Measurements from ENCODE around the gene FOXP1.

FOXP1 gene

DNA sequence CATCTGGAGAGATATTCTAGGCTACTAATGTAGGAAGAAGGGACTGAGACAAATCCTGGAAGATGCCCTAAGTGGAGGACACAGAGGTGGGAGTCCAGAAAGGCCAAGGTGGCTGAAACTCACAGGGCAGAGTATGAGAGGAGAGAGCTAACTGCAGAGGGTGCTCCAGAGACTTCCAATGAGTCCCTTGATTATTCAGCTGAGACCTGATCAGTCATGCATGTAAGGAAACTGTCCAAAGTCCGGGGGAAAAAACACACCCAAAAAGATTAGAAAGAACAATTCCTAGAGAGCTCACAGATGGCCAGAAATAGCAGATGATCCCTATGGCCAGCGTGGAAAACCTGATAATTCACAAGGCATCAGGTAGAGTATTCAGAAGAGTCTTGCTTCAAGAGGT lies 18.7 kb upstream of the FOXP1 start:
- H3K4me3 ChIP-seq (ENCODE audit: control insufficient read depth, low read depth, low read length): no peak overlapping the region
- no peak for DNase-seq (ENCODE audit: low read depth)
- no peak for TF ChIP-seq CTCF (conservative IDR thresholded peaks at IDR 0.05; ENCODE audit: control insufficient read depth, insufficient read depth, low read depth, low read length)

DNA sequence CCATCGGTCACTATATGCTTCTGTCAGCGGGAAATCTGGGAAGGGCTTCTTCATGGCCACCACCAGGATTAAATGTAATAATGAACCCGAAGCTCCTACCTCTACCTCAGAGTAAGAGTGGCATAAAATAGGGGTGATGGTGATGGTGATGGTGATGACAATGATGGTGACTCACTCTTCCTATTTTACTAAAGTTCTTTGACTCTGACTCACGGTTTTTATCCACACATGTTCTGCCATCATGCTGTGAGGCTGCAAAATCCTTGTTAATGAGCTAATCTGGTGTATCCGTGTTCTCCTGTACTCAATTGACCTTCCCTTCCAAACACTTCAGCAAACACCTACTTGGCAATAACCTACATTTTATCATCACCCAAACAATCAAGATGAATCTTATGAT lies 18.3 kb upstream of the FOXP1 start:
- TF ChIP-seq CTCF (conservative IDR thresholded peaks at IDR 0.05; ENCODE audit: control insufficient read depth, insufficient read depth, low read depth, low read length): no peak
- no peak overlapping the region for H3K4me3 ChIP-seq (ENCODE audit: control insufficient read depth, low read depth, low read length)
- peak; percentile 78 for DNase-seq (ENCODE audit: low read depth)

DNA sequence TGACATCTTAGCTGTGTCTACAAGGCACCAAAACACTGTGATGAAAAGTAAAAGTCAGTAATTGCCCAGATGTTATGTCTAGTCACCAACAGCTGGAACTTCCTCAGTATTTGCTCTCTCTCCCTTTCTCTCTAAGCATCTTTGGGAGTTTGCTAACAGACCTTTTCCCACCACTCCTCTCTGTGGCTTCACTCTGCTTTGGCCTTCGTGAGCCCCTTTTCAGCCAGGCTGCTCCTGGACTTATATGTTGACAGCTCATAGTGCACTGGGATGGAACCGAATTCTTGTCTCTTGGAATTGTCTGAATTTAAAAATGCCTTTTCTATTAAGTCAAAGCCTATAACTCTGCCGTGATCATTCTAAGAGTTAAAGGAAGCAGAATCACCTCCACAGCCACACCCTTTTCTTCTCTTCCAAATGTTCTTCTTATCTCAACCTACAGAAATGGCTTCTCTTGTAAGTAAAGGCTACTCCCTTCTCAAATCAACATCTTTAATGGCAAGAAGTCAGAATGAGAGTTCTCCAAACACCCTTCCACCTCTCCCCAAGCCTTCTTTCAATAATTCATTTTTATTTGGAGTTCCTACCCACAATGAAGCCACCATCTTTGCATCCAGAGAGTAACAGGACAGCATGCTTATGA lies 17.2 kb upstream of the FOXP1 start:
- DNase-seq (ENCODE audit: low read depth): peak; percentile 40
- H3K4me3 ChIP-seq (ENCODE audit: control insufficient read depth, low read depth, low read length): no peak overlapping the region
- no peak for TF ChIP-seq CTCF (conservative IDR thresholded peaks at IDR 0.05; ENCODE audit: control insufficient read depth, insufficient read depth, low read depth, low read length)

- no peak overlapping the region for H3K4me3 ChIP-seq (ENCODE audit: control insufficient read depth, low read depth, low read length)
- no peak for DNase-seq (ENCODE audit: low read depth)
- no peak for TF ChIP-seq CTCF (conservative IDR thresholded peaks at IDR 0.05; ENCODE audit: control insufficient read depth, insufficient read depth, low read depth, low read length)
Observed at GRCh38 chr3:71599416-71599815, 15.9 kb upstream of the FOXP1 start.

DNA sequence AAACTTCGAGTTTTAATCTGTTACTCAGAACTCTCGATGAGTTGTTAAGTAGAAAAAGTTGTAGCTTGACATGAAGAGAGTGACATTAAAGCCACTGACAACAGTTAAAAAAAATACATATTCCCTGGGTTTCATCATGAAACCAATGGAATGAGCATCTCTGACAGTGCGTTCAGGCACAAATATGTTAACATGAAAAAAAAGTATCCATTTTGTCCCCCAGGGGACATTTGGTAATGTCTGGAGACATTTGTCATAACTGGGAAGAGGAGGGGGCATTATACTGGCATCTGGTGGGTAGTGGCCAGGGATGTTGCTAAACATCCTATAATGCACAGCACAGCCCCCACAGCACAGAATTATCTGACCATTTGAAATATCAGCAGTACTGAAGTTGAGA lies 14.8 kb upstream of the FOXP1 start:
- TF ChIP-seq CTCF (conservative IDR thresholded peaks at IDR 0.05; ENCODE audit: control insufficient read depth, insufficient read depth, low read depth, low read length): no peak
- DNase-seq (ENCODE audit: low read depth): no peak
- H3K4me3 ChIP-seq (ENCODE audit: control insufficient read depth, low read depth, low read length): no peak overlapping the region

GRCh38 chr3:71597286-71597685 lies 13.8 kb upstream of the FOXP1 start:
- DNase-seq (ENCODE audit: low read depth): no peak
- TF ChIP-seq CTCF (conservative IDR thresholded peaks at IDR 0.05; ENCODE audit: control insufficient read depth, insufficient read depth, low read depth, low read length): no peak
- no peak overlapping the region for H3K4me3 ChIP-seq (ENCODE audit: control insufficient read depth, low read depth, low read length)

- H3K4me3 ChIP-seq (ENCODE audit: control insufficient read depth, low read depth, low read length): no peak overlapping the region
- no peak for DNase-seq (ENCODE audit: low read depth)
- no peak for TF ChIP-seq CTCF (conservative IDR thresholded peaks at IDR 0.05; ENCODE audit: control insufficient read depth, insufficient read depth, low read depth, low read length)
Observed at GRCh38 chr3:71593106-71593505, 9.6 kb upstream of the FOXP1 start.
